Activated gamma-delta T cell treated with Interleukin-2 at 50 U/mL for 16 hours (primary cell): ENCODE results near the gene TMEM145.

Experiments used
- DNase-seq: peaks from one replicate; pipeline ENCODE4 v3.0.0-alpha.2; 2020

The TMEM145 gene

DNA sequence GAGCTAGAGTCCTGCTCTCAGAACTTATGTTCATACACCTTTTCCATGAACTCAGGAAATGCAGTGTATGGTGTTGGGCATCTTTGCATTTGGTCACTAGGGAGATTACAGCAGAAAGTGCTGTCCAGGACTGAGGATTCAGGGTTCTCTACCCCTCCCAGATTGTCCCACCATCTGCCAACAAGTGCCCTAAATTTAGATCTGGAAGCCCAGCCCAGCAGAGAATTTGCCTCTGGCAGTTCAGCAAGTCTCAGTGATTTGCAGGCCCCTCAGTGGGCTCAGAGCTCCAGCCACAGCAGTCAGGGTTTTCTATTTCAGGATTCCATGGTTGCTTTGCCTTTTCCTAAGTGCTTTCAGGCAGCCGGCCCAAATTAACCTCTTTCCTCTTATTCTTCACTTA is 53.6 kb downstream of the TMEM145 start:
- no peak for DNase-seq

DNA sequence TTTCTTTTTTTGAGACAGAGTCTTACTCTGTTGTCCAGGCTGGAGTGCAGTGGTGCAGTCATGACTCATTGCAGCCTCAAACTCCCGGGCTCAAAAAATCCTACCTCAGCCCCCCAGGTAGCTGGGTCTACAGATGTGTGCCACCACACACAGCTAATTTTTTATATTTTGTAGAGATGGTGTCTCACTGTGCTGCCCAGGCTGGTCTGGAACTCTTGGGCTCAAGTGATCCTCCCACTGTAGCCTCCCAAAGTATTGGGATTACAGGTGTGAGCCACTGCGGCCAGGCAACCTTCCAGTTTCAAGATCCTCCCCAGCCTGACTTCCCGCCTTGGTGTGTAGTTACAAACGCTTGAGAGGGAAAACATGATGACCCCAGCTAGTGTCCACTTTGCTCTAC is 54.8 kb downstream of the TMEM145 start:
- DNase-seq: no peak

DNA sequence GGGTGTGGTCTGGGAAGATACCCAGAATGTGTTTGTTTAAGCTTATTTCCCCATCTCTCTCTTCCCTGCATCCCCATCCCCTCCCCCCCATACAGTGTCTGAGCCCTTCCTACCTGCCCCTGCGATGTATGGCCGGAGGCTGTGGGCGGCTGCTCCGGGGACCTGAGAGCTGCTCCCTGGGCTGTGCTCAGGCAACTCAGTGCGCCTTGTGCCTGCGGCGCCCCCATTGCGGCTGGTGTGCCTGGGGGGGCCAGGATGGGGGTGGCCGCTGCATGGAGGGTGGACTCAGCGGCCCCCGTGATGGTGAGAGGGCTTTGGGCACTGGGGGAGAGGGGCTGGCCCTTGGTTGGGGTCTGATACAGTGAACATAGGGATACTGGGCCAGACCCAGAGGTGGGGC is 55.3 kb downstream of the TMEM145 start:
- DNase-seq: no peak

DNA sequence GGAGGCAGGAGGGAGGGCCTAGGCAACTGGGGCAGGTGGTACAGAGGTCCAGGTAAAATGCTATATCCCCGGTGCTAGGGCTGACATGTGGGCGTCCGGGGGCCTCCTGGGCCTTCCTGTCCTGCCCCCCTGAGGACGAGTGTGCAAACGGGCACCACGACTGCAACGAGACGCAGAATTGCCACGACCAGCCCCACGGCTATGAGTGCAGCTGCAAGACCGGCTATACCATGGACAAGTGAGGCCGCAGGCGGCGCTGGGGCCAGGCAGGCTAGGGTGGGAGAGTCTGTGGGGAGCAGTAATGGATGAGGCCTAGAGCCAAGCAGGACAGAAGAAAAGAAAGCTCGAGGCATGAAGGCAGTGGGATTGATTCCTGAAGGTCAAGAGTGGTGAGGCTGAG is 55.7 kb downstream of the TMEM145 start:
- DNase-seq: no peak

DNA sequence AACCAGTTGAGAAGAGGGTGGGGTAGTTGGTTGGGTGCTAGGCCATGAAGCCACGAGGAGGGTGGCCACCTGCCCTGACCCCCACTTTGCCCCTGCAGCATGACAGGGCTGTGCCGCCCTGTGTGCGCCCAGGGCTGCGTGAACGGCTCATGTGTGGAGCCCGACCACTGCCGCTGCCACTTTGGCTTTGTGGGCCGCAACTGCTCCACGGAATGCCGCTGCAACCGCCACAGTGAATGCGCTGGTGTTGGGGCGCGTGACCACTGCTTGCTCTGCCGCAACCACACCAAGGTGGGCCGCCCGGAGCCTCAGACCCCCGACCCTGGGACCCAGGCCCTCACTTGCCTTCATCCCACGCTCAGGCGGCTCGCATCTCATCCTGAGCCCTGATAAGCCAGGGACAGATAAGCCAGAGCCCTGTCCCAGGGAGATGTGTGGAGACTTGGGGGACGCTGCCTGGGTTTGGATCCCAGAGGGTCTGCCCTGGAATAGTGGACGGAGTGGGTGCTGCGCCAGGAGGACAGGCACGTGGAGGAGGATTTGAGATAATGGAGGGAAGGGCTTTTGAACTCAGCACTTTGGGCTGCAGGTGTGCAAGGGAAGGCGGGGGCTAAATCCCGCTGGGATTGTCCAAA is 56.4 kb downstream of the TMEM145 start:
- DNase-seq: no peak

DNA sequence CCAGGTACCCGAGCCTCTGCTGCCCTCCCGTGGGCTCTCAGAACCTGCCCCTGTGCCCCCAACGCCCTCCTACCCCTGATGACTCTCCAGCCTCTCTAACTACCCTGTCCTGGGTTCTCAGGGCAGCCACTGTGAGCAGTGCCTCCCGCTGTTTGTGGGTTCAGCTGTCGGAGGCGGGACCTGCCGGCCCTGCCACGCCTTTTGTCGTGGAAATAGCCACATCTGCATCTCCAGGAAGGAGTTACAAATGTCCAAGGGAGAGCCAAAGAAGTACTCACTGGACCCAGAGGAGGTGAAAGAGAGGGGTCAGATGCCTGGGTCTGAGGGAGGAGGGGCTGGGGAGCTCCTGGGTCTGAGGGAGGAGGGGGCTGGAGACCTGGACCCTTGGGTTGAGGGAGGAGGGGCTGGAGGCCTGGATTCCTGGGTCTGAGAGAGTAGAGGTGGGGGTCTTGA is 57.0 kb downstream of the TMEM145 start:
- DNase-seq: no peak

DNA sequence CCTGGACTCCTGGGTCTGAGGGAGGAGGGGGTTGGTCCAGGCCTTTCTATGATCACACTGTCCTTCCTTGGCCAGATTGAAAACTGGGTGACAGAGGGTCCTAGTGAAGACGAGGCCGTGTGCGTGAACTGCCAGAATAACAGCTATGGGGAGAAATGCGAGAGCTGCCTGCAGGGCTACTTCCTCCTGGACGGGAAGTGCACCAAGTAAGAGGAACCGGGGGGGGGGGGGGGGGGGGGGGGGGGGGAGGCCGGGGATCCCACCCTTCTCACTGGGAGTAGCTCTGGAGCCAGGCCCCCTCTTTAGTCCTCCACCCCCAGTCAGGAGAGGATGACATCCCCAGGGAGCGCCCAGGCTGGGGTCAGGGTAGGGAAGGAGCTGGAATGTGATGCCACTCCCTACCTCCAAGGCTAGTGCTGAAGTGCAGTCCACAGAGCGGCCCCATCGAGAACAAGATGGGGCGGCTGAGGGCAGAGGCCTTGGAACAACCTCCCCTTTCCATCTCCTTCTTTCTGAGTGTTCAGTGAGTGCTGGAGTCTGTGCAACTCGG is 57.6 kb downstream of the TMEM145 start:
- no peak for DNase-seq
